ENCODE results near the gene NEDD4L.
"Not testable (repeated sequence)": the region's sequence is repeated elsewhere in the genome, so short reads cannot be mapped to it uniquely, and the experiment has no call there.

Gene NEDD4L

DNA sequence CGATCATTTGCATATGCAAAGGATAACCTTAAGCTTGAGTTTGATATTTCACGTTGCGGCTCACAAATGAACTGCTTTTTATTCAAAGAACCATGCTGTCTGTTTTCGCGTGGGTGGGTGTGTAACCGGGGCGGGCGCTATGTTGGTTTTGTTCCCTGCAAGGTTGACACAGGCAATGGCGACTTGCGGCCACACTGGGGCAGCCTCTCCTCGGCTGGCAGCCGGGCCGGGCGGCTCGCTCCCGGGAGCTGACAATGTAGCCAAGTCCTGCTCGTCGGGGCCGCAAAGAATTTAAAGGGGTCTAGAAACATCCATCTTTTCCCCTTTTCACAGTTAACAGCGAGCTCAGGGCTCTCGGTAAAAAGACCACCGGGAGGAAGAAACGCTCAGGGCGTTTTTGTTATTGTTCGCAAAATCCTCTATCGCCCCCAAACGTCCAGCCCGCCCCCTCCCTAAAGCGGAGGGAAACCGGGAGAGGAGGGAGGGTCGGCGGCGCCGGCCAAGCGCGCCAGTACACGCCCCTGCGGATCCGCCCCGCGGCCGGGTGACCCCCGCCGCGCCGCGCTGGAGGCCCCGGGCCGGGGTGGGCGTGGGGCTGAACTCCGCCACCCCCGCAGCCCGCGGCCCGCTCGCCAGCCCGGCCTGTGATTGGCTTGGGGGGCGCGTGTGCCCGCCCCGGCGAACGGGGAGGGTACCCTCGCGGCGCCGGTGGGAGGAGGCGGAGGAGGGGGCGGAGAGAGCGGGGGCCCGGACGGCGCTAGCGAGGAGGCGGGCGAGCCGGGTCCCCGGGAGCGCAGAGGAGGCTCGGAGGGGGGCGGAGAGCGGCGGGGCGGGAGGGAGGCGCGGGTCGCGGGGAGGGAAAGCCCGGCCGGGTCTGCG is at the start of gene NEDD4L:
Gene NEDD4L (plus strand): TSS at position 736 of the 879 bp plus-strand sequence. CDS start 435 bp downstream, outside the sequence.
- peak; percentile 91 for DNase-seq (ENCODE audit: low spot score)

DNA sequence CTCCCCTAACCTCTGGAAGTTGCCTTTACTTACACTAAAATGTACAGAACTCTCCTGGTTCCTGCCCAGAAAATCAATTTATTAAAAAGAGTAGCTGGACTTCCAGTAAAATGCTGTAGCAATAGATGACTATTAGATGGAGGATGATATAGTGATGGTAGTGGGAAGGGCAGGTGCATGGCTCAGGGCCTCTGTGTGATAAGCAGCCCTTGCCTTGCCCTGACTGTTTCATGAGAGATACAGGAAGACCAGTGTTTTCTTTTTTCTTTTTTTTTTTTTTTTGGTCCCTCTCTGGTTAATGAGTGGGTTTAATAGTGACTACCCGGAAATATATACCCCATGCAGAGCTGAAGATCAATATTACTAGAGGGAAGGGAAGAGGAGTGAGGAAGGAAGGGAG is 48.7 kb upstream of the NEDD4L start:
- no peak for DNase-seq (ENCODE audit: low spot score)

DNA sequence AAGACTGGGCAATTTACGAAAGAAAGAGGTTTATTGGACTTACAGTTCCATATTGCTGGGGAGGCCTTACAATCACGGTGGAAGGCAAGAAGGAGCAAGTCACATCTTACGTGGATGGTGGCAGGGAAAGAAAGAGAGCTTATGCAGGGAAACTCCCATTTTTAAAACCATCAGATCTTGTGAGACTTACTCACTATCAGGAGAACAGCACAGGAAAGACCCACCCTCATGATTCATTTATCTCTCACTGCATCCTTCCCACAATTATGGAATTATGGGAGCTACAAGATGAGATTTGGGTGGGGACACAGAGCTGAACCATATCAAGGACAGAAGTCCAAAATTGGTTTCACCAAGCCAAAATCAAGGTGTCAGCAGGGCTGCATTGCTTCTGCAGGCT is 47.1 kb upstream of the NEDD4L start:
- not testable (repeated sequence) for DNase-seq (ENCODE audit: low spot score)

DNA sequence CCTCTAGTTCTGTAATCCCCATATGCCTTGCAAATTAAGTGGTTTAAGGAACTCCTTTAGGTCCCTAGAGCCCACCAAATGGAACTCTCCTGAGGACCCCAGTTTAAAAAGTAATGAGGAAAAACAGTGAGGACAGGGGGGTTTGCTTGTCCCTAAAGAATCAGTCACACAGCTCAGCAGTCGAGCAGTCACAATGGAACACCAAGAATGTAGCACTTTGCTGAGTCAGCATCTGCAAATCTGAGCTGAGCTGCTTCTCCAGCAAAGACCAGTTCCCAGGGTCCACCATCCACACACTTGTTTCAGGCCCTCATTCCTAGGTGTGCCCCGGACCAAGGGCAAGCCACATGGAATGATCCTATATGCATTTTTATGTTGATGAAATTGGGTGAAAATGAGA is 46.2 kb upstream of the NEDD4L start:
- DNase-seq (ENCODE audit: low spot score), result no peak

DNA sequence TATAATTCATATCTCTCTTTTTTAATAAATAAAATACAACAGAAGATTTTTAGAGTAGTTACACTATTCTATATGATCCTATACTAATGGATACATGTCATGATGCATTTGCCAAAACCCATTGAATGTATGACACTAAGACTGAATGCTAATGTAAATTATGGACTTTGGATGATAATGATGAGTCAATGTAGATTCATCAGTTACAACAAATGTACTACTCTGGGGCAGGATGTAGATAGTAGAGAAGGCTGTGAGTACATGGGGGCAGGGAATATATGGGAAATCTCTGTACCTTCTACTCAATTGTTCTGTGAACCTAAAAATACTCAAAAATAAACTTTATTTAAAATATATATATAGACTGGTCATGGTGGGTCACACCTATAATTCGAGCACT is 45.6 kb upstream of the NEDD4L start:
- DNase-seq (ENCODE audit: low spot score), result no peak

DNA sequence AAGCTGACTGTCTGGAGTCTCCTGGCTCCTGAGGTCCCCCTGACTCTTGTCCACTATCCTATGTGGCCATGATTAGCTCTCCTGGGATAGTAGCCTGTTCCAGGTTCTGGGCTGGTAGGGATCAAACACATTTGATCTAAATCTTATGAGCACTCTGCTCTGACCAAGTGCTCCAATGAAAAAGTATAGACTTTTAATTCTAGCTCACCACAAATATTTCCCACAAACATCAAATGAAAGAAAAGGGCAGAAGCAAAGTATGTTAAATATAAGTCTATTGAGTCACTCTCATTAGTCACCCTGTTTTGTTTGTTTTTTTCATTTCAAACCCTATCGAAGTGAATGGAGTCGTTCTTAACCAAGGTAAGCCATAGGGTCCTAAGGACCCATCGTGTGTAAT is 39.7 kb upstream of the NEDD4L start:
- no peak for DNase-seq (ENCODE audit: low spot score)

DNA sequence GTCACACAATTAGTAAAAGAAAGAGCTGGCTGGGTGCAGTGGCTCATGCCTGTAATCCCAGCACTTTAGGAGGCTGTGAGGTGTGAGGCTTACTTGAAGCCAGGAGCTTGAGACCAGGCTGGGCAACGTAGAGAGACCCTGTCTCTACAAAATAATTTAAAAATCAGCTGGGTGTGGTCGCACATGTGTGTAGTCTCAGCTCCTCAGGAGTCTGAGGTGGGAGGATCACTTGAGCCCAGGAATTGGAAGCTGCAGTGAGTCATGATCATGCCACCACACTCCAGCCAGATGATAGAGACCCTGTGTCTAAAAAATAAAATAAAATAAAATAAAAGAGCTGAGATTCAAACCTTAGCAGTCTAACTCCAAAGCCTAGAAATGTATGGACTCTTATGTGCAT is 39.0 kb upstream of the NEDD4L start:
- DNase-seq (ENCODE audit: low spot score), result no peak

DNA sequence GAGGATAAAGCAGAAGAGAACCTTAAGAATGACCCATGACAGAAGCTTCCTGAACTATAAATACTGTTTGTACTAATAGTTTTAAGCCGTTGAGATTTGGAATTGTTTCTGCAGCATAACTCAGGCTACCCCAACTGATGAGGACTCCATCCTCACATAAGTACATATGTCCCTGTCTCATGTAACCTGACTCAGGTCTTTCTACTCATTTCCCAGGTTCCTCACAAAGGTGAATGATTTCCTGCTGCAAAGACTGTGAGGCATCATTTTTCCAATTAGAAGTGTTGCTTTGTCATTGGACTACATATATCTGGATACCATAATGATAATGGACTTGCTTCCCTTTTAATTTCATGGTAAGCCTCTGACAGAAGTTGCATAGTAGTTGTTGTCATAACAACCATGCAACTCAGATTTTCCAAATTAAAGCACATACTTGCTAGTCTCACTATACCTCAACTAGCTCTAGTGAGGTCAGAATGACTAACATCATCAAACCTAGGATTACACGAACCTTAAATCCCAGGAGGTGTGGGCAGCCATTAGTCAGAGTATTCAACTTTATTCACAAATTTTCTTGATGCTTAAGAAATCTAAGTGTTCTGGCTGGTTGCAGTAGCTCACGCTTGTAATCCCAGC is 38.0 kb upstream of the NEDD4L start:
- no peak for DNase-seq (ENCODE audit: low spot score)

DNA sequence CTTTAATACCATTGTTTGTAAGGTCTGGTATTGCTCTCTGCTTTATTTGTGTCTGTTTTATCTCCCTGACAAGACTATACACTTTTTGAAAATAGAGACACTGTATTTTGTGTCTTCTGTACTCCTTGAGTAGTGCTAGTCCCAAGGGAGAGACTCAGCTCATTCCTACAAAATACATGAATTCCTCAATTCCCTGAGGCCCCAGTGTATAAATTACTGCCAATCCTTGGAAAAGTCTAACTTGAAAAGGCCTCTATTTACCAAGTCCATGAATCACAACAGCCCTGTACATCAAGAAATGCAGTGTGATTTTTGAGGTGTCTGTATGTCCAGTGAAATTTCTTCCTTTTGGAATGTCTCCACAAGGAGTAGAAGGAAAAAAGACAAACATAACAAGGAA is 34.9 kb upstream of the NEDD4L start:
- DNase-seq (ENCODE audit: low spot score), result no peak

DNA sequence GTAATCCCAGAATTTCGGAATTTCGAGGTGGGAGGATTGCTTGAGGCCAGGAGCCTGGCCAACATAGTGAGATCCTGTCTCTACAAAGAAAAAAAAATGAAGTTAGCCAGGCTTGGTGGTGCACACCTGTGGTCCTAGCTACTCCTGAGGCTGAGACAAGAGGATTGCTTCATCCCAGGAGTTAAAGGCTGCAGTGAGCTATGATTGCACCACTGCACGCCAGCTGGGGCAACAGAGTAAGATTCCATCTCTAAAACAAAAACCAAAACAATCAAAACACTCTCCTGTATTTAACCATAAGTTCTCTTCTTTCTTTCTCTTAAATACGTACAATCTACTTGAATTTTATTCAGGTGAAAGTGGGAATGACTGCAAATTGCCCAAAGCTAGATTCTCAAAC is 33.8 kb upstream of the NEDD4L start:
- DNase-seq (ENCODE audit: low spot score), result no peak

DNA sequence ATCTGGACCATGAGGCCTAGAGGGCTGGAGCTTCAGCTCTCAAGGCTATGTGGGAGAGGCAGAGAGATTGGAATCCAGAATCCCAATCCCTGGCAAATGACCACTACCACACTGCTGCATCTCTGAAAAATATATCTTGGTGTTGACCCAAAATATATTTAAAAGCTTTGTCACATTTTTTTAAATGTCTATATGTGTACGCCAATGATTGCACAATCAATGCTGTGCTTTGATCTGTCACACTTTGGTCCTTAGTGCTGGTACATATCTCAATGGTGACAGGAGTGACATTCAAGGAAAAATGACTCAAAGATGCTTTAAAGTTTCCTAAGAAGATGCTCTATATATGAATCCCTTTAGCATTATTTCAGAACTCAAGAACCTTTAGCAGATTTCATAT is 31.7 kb upstream of the NEDD4L start:
- no peak for DNase-seq (ENCODE audit: low spot score)

DNA sequence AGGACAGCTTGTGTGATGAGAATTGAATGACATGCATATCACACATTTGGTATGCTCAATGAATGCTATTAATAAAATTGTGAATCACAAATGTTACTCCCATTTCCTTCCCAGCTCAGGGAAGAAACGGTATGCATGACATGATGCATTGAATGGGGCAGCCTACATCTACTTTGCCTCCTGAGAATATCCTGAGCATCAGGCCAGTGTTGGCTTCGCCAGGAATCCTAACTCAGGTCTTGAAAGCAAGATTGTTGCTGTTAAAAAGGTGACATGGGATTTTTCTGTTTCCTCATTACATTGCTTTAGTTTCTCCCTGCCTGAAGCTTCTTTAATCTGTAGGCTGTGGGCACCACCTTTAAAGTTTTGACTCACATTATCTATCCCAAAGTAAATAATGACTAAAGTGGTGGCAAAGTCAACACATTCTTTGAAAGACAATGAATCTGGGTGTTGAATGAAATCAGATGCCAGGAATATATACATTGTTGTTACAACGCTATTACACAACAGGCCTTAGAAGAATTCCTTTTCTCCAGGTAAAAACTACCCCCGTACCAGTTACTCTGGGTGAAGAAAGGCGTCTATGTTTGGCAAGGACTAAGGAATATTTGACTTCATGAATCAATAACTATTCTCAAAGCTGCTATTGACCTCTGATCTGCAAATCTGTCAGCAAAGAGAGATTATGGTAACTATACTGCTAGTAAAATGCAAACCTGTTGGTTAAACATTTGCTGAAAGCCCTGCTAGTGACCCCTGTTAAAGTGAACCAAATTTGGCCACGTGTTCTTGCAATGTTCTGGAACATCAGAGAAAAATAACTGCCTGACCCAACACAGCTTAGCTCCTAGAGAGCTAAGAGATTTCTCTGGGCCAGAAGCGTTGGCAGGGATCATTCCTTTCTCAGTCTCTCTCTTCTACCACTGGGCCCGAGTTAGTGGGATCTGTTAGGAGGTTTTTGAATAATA is 30.5 kb upstream of the NEDD4L start:
- peak; percentile 4 for DNase-seq (ENCODE audit: low spot score)

DNA sequence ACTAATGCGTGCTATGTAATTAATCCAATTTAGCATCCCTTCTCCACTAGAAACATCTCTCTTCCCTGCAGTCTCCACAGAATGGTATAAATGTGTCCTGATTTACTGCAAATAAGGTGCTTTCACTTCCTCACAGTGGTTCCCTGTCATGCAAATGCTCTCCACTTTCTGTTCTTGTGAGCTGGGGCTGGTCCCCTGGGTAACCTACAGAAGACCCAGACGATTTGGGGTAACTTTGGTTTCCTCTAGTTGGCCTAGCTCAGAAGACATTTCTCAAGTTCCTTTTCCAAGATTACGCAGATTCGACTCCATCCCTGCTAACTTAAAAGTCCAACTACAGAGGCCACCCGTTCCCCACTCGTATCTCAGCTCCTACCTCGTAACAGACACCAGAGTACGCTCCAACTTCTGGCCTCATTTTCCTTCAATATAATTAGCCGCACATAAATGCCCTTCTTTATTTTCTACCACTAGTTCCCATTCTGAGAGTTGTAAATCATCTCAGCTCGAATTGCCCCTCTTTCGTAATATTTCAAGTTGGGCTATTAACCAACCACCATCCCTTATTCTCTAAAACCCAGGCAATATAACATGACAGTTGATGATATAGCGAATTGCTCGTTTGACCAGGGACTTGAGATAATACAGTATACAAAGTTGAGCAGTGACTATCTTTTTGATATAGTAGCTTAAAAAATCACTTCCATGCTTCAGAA is 28.8 kb upstream of the NEDD4L start:
- DNase-seq (ENCODE audit: low spot score), result peak; percentile 75

DNA sequence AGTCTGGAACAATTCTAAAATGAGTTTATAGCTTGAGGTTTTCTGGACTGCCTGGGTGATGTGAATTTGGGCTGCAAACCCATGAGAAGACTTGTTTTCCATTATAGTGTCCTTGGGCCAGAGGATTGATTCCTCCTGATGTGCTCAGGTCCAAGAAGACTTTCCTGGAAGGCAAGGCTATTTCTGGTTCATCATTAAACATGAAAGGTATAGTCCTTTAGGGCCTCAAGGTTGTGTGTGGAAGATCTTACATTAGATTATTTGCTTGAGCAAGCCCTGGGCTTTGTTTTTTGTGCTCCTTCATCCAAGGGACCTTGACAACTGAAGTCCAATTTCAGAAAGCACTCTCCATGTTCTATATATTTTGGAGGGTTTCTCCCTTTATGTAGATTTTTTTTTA is 26.8 kb upstream of the NEDD4L start:
- no peak for DNase-seq (ENCODE audit: low spot score)

DNA sequence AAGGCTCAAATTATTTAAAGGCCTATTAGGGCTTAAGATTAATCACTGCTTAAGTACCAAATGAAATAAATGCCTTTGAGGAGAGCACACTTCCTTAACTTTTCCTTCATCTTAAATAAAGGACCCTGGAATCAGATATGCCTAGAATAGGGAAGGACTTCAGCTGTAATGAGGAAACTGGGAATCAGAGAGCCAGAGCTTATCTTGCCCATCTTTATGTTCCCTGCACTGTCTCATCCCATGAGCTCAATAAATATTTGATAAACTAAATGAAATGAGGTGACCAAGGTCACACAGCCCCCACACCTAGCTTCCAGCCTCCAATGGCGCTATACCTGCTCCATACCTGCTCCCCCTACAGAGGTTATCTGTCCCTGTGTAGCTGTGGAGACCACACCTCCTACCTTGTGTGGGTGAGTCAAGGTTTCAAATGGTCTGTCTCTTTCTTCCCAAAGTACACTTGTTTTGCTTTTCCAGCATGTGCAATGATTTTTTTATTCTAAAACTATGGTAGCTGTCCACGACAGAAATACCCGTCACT is 23.4 kb upstream of the NEDD4L start:
- DNase-seq (ENCODE audit: low spot score), result no peak

DNA sequence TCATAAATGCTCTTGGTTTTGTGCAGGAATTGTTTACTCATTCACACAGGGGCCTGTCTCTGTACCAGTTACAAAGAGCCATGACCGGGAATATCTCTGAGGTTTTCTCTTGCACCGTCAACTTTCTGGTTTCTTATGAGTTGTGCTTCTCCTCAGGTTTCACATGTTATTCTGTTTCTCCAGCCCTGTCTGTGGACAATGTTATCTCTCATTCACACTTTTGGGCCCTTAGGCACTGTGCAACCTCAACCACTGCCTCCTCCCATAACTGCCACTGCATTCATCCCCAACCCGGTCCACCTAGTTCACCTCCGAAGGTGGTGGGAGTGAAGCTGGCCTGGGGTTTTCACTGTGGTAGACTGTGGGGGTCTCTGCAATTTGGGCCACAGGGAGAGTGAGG is 22.5 kb upstream of the NEDD4L start:
- no peak for DNase-seq (ENCODE audit: low spot score)

DNA sequence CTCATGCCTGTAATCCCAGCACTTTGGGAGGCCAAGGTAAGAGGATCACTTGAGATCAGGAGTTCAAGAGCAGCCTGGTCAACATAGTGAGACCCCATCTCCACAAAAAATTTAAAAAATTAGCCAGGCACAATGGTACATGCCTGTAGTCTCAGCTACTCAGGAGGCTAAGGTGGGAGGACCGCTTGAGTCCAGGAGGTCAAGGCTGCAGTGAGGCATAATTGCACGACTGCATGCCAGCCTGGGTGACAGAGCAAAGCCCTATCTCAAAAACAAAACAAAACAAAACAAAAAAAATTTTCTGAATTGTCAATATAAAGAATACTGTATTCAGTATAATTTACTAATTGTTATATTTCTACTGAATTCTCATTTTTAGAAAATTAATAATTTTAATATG is 20.9 kb upstream of the NEDD4L start:
- no peak for DNase-seq (ENCODE audit: low spot score)

DNA sequence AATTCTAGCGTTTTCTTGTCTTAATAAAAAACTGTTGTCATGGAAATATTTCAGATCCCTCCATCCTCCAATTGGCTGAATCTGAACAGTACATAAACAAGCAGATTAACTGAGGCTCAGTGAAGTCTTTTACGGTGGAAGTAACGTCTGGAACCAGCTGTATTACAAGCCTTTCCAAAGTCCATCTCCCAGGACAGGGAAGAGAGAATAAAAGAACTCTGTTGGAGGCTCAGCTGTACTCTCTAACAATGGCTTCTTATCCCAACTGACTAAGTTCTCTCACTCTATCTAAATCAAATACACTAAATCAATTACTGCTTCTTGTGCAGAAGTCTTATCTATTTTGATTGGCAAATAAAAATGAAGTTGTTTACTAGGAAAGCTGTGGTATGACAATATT is 19.9 kb upstream of the NEDD4L start:
- peak; percentile 14 for DNase-seq (ENCODE audit: low spot score)

DNA sequence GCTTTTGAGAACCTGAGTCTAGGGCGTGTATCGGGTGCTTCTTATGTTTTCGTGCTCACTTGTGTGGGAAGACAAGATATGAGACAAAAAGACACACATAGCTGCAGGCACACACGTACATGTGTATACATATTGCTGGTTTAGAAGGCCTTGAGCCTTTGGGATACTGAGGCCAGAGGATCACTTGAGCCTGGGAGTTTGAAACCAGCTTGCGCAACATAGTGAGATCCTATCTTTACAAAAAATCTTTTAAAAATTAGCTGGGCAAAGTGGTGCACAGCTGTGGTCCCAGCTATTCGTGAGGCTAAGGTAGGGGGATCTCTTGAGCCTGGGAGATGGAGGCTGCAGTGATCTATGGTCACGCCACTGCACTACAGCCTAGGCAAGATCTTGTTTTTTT is 18.8 kb upstream of the NEDD4L start:
- no peak for DNase-seq (ENCODE audit: low spot score)

DNA sequence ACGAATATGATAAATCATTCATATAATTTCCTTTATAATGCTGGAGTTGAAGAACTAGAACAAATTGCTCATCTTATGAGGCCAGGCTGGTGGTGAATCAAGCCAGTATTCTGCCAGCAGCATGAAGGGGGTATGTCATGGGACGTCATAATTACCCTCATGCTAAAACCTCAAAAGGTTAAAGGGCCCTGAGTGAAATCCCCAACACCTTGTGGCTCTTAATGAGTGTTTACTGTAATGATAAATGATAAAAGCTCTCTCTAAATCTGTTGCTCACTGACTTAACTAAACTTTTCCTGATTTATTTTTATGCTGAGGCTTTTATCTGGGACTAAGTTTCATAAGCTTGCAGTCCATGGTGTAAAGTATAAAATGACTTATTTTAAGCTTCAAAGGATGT is 18.3 kb upstream of the NEDD4L start:
- DNase-seq (ENCODE audit: low spot score), result no peak

DNA sequence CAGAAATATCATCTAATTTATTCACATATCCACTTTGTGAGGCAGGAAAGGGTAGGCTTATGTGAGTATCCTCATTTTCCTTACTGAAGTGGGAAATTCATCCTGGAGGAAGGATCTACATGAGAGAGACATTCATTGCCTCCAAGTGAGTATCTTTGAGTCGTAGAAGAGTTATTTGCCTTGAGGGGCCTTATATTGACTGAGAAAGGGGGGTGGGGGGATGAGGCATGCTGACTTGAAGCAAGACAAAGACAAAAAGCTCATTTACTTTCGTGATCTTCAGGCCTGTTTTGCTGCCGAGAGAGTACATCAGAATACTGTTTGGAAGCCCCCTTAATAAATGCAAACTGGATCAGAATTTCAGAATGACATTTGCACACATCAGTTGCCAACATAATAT is 17.6 kb upstream of the NEDD4L start:
- DNase-seq (ENCODE audit: low spot score), result no peak

DNA sequence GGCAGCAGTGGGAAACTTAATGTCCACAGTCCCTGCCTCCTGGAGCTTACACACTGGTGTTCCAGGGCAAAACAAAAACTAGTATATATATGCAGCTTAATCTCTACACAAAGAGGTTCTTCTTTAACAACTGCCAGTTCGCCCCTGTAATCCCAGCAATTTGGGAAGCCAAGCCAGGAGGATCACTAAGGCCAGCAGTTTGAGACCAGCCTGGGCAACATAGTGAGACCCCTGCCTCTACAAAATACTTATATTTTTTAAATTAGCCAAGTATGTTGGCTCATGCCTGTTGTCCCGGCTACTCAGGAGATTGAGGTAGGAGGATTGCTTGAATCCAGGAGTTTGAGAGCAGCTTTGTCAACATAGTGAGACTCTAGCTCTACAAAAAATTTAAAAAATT is 17.2 kb upstream of the NEDD4L start:
- DNase-seq (ENCODE audit: low spot score), result no peak
